Activated CD8-positive, alpha-beta T cell treated with anti-CD3 and anti-CD28 coated beads, Interleukin-2, amount 10 ng/mL, durations not matched to agents 7 days and 5 days (primary cell): ENCODE measurements around the gene SRSF7. TPM values are rescaled to one million over a fixed set of nuclear protein-coding genes. Genes with fewer than 3 reads are reported as not detected.

Experiments
- ATAC-seq: fragments of 150-1000 bp; cut with Tn5 transposase; one replicate; pipeline ENCODE4 v1.10.0; 2021; ENCODE audit warnings: moderate library complexity
- CTCF ChIA-PET: fragments of 350-600 bp; sonication (Branson Sonifier 250); formaldehyde crosslinking; loops from one replicate; lab custom pipeline; 2021; ENCODE audit warnings: antibody characterized with exemption; lab: Charles Lee
- POLR2A ChIA-PET: fragments of 350-600 bp; sonication (Branson Sonifier 250); formaldehyde crosslinking; loops from one replicate; lab custom pipeline; 2021; ENCODE audit warnings: antibody characterized with exemption; lab: Charles Lee
- DNase-seq: peaks from one replicate; pipeline ENCODE4 v3.0.0-alpha.2; 2020
- H3K27ac Mint-ChIP-seq: one replicate; pipeline ENCODE4 v1.8.0; 2021; ENCODE audit warnings: mild to moderate bottlenecking, mixed read lengths
- H3K27me3 Mint-ChIP-seq: one replicate; pipeline ENCODE4 v1.8.0; 2021; ENCODE audit warnings: low read depth, mixed read lengths
- H3K36me3 Mint-ChIP-seq: one replicate; pipeline ENCODE4 v1.8.0; 2021; ENCODE audit warnings: low read depth, mixed read lengths
- H3K4me1 Mint-ChIP-seq: one replicate; pipeline ENCODE4 v1.8.0; 2021; ENCODE audit warnings: low read depth, mixed read lengths
- H3K4me3 Mint-ChIP-seq: one replicate; pipeline ENCODE4 v1.8.0; 2021; ENCODE audit warnings: mild to moderate bottlenecking, mixed read lengths
- H3K9me3 Mint-ChIP-seq: one replicate; pipeline ENCODE4 v1.8.0; 2022; ENCODE audit warnings: mixed read lengths; ENCODE audit not compliant: insufficient read depth
- total RNA-seq, 2 experiments: library from RNA; stranded (reverse); gene quantifications; one replicate each; pipeline ENCODE4 v1.2.3, GENCODE V29; 2021

The SRSF7 gene
- total RNA-seq, 2 experiments from 2014 or later: 348 to 356 TPM

DNA sequence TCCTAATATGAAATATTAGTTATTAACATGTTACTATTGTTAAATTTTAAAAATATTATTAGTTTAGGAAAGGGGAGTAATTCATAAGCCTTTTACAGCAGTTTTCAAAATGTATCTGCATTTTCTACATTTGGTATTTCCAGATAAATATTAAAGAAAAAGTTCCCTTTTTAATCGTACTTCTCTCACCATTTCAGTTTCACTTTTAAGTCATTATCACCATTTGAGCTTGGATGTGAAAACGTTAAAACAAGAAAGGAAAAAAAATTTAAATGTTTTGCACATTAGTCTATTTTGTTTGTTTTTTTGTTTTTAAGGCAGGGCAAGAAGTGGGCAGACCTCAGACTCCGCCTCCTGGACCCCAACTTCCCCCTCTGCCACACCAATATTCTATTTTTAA is 3.3 kb upstream of the SRSF7 start:
- H3K27me3 Mint-ChIP-seq: no peaks in the 10 kb centered on the region
- peaks cover 17% of the 10 kb centered on the region for H3K4me1 Mint-ChIP-seq
- ATAC-seq: no peak
- ChIA-PET CTCF (no interaction called here), POLR2A (interaction anchor here (1.0 to 1.6 kb wide), 2 partner anchors 11 to 153 kb away, joined by 3 to 4 read pairs; no protein-coding TSS in a partner anchor)
- H3K9me3 Mint-ChIP-seq: no peaks in the 10 kb centered on the region
- peak overlapping the region; percentile 73 for H3K4me3 Mint-ChIP-seq
- H3K27ac Mint-ChIP-seq: peak overlapping the region; percentile 83
- DNase-seq: no peak
- H3K36me3 Mint-ChIP-seq: peaks cover 15% of the 10 kb centered on the region

DNA sequence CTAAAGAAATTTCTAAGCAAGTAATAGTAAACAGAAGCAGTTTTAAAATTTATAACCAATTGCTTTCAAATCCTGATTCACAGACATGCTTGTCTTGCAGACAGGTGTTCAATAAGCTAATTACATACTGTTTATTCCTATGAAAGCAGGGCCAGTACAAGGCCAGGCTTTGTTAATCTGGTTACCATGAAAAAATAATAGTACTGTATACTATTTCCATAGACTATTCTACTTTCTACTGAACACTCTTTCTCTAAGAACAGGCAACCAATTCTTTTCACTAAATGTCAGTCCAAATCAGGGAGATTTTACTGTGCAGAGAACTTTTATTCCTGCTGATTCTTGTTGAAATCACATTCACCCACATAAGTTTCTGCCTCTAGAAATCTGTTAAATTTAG is 2.9 kb upstream of the SRSF7 start:
- POLR2A ChIA-PET: interaction anchor here (1.0 to 1.6 kb wide), 2 partner anchors 10 to 153 kb away, joined by 3 to 4 read pairs; no protein-coding TSS in a partner anchor
- CTCF ChIA-PET: no interaction called here
- ATAC-seq: no peak

DNA sequence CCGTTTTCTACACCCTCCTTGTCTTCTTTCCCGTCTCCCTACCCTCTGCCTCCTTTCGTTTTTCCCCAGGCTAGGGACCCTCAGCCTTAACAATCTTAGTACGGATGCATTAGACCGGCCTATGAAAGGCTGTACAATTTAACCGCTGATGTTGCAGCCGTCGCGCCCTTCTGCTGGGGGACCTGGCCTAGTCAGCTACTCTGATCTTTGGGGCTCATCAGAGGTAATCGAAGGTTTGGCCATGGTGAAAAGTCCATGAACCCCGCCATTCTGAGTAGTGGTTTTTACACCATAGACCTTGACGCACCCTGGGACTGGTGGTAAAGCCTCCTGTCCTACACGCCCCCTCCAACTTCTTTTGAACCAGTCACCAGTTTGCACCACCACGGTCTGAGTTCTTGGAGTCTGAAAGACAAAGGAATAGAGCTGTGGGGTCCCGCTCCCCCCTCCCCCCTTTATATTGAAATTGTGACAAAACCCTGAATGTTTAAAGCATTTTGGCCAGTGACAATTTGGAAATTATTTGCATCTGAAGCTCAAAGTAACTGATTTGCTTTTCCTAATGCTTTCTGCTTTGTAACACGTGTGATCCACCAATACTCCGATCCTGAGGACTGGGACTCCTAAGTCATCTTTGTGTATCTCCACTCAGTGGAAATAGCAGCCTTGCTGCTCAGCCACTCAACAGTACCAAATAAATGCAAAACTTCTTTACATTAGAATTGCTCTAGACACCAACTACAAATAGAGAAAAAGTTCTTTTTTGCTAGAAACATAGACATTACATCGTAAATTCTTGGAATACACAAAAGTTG is 642 bp upstream of the SRSF7 start:
- ChIA-PET CTCF (interaction anchor here (0.9 to 1.5 kb wide), 10 partner anchors 9 to 170 kb away, joined by 3 to 9 read pairs (median 4); no protein-coding TSS in a partner anchor), POLR2A (interaction anchor here (0.6 to 6.4 kb wide), 84 partner anchors 9 to 1503 kb away, joined by 3 to 85 read pairs (median 4); partner anchors contain the start of genes ATL2, DHX57, GALM and GEMIN6)
- Mint-ChIP-seq H3K27me3 (no peaks in the 10 kb centered on the region), H3K36me3 (peaks cover 40% of the 10 kb centered on the region), H3K27ac (peak overlapping the region; percentile 98), H3K9me3 (no peaks in the 10 kb centered on the region), H3K4me3 (peak overlapping the region; percentile 93), H3K4me1 (peaks cover 41% of the 10 kb centered on the region)
- DNase-seq: no peak
- no peak for ATAC-seq

More for the DNA sequence above, 2.9 kb upstream of the SRSF7 start:
- Mint-ChIP-seq H3K27ac (peak overlapping the region; percentile 82), H3K36me3 (peaks cover 20% of the 10 kb centered on the region), H3K9me3 (no peaks in the 10 kb centered on the region), H3K4me1 (peaks cover 20% of the 10 kb centered on the region), H3K27me3 (no peaks in the 10 kb centered on the region), H3K4me3 (peak overlapping the region; percentile 69)
- DNase-seq: no peak

DNA sequence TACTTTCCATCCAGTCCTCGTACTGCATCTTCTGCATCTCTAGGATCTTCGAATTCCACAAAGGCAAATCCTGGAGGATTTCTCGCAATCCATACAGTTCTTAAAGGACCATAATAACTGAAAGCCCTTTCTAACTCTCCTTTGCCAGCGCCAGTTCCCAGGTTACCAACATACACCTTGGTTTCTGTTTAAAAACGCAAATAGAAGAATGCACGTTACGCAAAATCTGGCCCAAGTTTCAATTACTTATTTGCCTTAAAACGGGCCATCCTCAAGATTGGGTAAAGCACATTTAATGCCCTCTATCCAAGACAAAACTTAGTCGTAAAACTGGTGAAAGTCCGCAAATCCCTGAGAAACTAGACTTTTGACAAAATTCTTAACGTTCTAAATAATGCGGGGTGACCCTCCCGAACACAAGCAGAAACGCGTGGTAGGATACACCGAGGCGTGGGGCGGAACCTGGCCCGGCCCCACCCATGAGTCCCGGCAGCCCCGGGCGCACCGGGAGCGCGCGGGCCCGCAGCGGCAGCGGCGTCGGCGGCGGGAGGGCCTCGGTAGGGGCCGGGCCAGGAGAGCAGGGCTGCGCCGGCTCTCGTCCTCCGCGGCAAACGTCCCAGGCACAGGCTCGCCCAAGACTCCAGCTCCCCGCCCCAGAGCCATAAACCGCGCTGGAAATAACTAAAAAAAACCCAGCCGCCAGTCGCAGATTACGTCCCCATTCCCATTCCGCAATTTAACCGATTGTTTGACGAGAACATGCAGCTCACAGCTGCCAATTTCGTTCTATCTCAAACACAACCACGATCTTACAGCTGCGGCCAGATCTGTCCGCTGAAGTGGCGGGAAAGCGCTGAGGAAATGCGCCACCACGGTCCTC is 910 bp downstream of the SRSF7 start:
- DNase-seq: peak; percentile 63
- Mint-ChIP-seq H3K4me3 (peak overlapping the region; percentile 93), H3K9me3 (no peaks in the 10 kb centered on the region), H3K27me3 (no peaks in the 10 kb centered on the region), H3K36me3 (peaks cover 56% of the 10 kb centered on the region), H3K4me1 (peaks cover 57% of the 10 kb centered on the region), H3K27ac (peak overlapping the region; percentile 98)
- ATAC-seq: peak; percentile 33
- ChIA-PET CTCF (interaction anchor here (0.8 to 1.4 kb wide), 4 partner anchors 9 to 169 kb away, joined by 3 to 9 read pairs (median 4); no protein-coding TSS in a partner anchor), POLR2A (interaction anchor here (0.6 to 6.4 kb wide), 46 partner anchors 7 to 479 kb away, joined by 3 to 85 read pairs (median 6); partner anchors contain the start of genes ATL2, DHX57, GALM and GEMIN6)

DNA sequence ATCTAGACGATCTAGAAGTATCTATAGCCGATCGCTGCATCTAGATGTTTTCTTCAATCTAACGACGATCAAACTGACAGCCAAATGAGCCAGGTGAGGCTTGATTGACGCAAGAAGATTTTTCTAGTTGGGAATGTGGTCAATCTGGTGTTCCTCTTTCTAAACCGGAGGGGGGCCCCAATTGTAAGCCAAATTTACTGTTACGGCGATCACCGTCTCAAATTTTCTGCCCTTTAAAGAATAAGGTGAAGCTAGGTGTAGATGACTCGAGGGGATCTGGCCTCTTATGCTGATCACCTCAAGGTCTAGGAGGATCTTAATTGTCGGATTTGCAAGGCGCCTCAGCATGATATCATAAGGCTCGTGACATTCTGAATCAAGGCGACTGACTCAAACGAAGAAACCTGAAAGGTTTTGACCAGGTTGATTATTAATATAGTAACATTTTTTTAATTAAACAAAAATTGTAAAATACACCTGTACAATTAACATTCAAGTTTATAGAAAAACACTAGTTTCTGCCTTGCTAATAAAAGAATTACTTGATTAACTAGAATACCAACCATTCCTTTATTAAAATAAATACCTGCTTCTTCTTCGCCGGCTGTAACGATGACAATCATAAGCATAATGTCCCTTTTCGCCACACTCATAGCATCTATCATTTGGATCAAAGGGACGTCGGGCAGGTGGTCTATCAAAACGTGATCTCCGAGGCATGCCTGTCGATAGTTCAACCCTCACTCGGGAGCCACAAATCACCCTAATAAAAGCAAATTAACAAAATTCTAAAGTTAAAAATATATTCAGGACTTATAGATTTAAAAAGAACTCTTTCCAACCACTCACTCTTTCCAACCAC is 2.0 kb downstream of the SRSF7 start:
- Mint-ChIP-seq H3K4me3 (peak overlapping the region; percentile 93), H3K4me1 (peaks cover 67% of the 10 kb centered on the region), H3K27me3 (no peaks in the 10 kb centered on the region), H3K36me3 (peaks cover 66% of the 10 kb centered on the region), H3K27ac (peak overlapping the region; percentile 98), H3K9me3 (no peaks in the 10 kb centered on the region)
- DNase-seq (no peak), ATAC-seq (no peak)
- POLR2A ChIA-PET: interaction anchor here (1.3 to 6.4 kb wide), 5 partner anchors 11 to 192 kb away, joined by 3 to 85 read pairs (median 35); partner anchors contain the start of genes GALM and HNRNPLL
- CTCF ChIA-PET: interaction anchor here (0.6 to 1.2 kb wide), 4 partner anchors 9 to 480 kb away, joined by 3 read pairs; no protein-coding TSS in a partner anchor

DNA sequence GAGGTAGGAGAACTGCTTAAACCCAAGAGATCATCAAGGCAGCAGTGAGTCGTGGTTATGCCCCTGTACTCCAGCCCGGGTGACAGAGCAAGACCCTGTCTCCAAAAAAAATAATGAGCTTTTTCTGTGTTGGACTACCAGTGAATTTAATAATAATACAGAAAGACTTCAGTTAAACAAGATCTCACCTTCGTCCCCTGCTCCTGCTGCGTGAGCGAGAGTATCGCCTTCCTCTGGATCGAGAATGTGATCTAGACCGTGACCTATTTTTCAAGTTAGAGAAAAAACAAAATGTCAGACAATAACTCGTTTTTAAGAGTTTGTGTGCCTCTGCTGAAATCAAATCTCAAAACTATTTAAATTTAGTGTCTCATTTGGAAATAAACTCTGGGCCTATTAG is 2.8 kb downstream of the SRSF7 start:
- ChIA-PET POLR2A (interaction anchor here (1.3 to 6.4 kb wide), 4 partner anchors 10 to 191 kb away, joined by 3 to 85 read pairs (median 33); partner anchors contain the start of genes GALM and HNRNPLL), CTCF (interaction anchor here (1.0 to 1.2 kb wide), 3 partner anchors 23 to 481 kb away, joined by 3 read pairs; no protein-coding TSS in a partner anchor)
- peak overlapping the region; percentile 93 for H3K4me3 Mint-ChIP-seq
- peaks cover 73% of the 10 kb centered on the region for H3K36me3 Mint-ChIP-seq
- H3K9me3 Mint-ChIP-seq: no peaks in the 10 kb centered on the region
- ATAC-seq (no peak), DNase-seq (no peak)
- no peaks in the 10 kb centered on the region for H3K27me3 Mint-ChIP-seq
- H3K27ac Mint-ChIP-seq: peak overlapping the region; percentile 67
- H3K4me1 Mint-ChIP-seq: peaks cover 66% of the 10 kb centered on the region

DNA sequence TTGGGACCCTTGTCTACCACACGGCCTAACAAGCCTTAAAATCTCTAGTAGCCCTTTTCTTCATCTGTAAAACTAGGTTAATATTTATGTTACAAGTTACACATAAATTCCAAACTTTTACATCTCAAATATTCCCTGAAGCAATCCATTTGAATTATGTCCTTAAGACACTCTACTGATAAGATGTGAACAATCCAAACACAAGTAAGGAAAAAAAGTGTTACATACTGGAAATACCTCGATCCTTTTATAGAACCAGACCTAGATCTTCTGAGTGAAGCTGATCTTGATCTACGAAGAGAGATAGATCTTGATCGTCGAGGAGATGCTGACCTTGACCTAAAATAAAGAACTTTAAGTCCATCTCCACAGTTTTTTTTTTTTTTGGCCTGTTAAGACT is 3.3 kb downstream of the SRSF7 start:
- Mint-ChIP-seq H3K36me3 (peaks cover 76% of the 10 kb centered on the region), H3K9me3 (no peaks in the 10 kb centered on the region)
- POLR2A ChIA-PET: interaction anchor here (0.6 to 6.4 kb wide), 7 partner anchors 10 to 206 kb away, joined by 3 to 85 read pairs (median 4); partner anchors contain the start of gene HNRNPLL

DNA sequence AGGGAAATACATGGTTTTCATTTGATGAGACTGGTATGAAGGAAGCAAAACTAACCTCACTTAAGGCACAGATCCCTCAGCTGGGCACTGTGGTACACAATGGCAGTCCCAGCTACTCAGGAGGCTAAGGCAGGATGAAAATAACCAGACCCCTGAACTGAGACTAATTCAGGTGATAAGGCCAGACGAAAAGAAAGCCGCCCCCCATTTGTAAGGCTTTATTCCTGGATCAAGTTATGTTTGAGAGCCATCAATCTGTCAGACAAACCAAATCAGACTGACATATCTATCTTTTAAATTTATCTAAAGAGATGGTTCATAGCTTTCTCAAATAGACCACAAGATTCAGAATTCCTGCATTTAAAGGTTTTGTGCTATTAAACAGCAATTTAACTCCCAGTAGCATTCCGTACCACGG is 4.1 kb downstream of the SRSF7 start:
- DNase-seq (no peak), ATAC-seq (no peak)
- H3K4me3 Mint-ChIP-seq: peak overlapping the region; percentile 93
- peaks cover 83% of the 10 kb centered on the region for H3K36me3 Mint-ChIP-seq
- peaks cover 63% of the 10 kb centered on the region for H3K4me1 Mint-ChIP-seq
- ChIA-PET CTCF (interaction anchor here (2.0 kb wide), 1 partner anchor 167 kb away, joined by 7 read pairs; no protein-coding TSS in a partner anchor), POLR2A (interaction anchor here (0.9 to 6.4 kb wide), 2 partner anchors 51 to 147 kb away, joined by 4 to 85 read pairs; partner anchors contain the start of gene HNRNPLL)
- H3K27me3 Mint-ChIP-seq: no peaks in the 10 kb centered on the region
- H3K27ac Mint-ChIP-seq: peak overlapping the region; percentile 17
- no peaks in the 10 kb centered on the region for H3K9me3 Mint-ChIP-seq

More for the DNA sequence above, 3.3 kb downstream of the SRSF7 start:
- Mint-ChIP-seq H3K27me3 (no peaks in the 10 kb centered on the region), H3K4me3 (peak overlapping the region; percentile 93), H3K27ac (peak overlapping the region; percentile 67), H3K4me1 (peaks cover 68% of the 10 kb centered on the region)
- ATAC-seq (no peak), DNase-seq (no peak)
- CTCF ChIA-PET: interaction anchor here (1.0 to 1.2 kb wide), 2 partner anchors 240 to 482 kb away, joined by 3 read pairs; no protein-coding TSS in a partner anchor

DNA sequence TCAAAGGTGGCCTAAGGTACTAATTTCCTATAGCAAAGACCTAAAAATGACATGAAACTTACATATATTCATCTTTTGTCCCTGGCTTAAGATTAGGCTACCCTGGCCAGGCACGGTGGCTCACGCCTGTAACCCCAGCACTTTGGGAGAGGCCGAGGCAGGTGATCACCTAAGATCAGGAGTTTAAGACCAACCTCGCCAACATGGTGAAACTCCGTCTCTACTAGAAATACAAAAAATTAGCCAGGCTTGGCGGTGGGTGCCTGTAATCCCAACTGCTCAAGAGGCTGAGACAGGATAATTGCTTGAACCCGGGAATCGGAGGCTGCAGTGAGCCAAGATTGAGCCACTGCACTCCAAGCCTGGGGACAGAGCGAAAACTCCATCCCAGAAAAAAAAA is 5.9 kb downstream of the SRSF7 start:
- DNase-seq (no peak), ATAC-seq (no peak)
- Mint-ChIP-seq H3K9me3 (no peaks in the 10 kb centered on the region), H3K4me1 (peaks cover 62% of the 10 kb centered on the region), H3K27ac (no peak overlapping the region), H3K27me3 (no peaks in the 10 kb centered on the region), H3K36me3 (peaks cover 85% of the 10 kb centered on the region), H3K4me3 (peak overlapping the region; percentile 16)
- ChIA-PET CTCF (interaction anchor here (1.4 to 2.0 kb wide), 2 partner anchors 163 to 166 kb away, joined by 7 to 9 read pairs; no protein-coding TSS in a partner anchor), POLR2A (interaction anchor here (0.9 to 1.0 kb wide), 3 partner anchors 13 to 211 kb away, joined by 3 to 4 read pairs (median 3); no protein-coding TSS in a partner anchor)

DNA sequence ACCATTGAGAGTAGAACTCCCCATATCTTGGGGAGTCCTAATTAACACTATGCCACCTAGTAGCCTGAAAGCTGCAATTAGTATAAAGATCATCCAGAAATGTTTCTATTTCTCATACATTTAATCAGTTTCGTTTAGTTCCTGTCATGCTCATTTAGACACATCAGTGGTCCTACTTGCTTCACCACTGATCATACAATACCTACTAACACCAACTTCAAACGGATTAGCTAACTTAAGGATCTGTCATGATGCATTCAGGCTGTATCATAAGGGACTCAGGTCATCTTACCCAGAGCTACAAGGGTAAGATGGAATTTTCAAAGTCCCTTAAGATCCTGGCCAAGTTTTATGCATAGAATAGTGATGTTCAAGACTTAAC is 6.8 kb downstream of the SRSF7 start:
- DNase-seq: no peak
- Mint-ChIP-seq H3K4me3 (no peak overlapping the region), H3K27ac (peak overlapping the region; percentile 34), H3K27me3 (no peaks in the 10 kb centered on the region), H3K4me1 (peaks cover 59% of the 10 kb centered on the region), H3K36me3 (peaks cover 82% of the 10 kb centered on the region), H3K9me3 (no peaks in the 10 kb centered on the region)
- POLR2A ChIA-PET: interaction anchor here (0.6 to 2.8 kb wide), 8 partner anchors 10 to 229 kb away, joined by 3 to 16 read pairs (median 3); no protein-coding TSS in a partner anchor
- no peak for ATAC-seq
- CTCF ChIA-PET: interaction anchor here (0.9 to 12.1 kb wide), 8 partner anchors 11 to 485 kb away, joined by 3 to 160 read pairs (median 6); no protein-coding TSS in a partner anchor
